HG03159 (cell line): ENCODE data around the gene WRAP53.
"Not testable (repeated sequence)": the region's sequence is repeated elsewhere in the genome, so short reads cannot be mapped to it uniquely, and the experiment has no call there.

Source experiments
- ATAC-seq: cut with Tn5 transposase; IDR thresholded peaks from one replicate; pipeline ENCODE4 v1.9.1; 2021; ENCODE audit warnings: mild to moderate bottlenecking, moderate library complexity; ENCODE audit not compliant: unreplicated experiment

WRAP53 gene

DNA sequence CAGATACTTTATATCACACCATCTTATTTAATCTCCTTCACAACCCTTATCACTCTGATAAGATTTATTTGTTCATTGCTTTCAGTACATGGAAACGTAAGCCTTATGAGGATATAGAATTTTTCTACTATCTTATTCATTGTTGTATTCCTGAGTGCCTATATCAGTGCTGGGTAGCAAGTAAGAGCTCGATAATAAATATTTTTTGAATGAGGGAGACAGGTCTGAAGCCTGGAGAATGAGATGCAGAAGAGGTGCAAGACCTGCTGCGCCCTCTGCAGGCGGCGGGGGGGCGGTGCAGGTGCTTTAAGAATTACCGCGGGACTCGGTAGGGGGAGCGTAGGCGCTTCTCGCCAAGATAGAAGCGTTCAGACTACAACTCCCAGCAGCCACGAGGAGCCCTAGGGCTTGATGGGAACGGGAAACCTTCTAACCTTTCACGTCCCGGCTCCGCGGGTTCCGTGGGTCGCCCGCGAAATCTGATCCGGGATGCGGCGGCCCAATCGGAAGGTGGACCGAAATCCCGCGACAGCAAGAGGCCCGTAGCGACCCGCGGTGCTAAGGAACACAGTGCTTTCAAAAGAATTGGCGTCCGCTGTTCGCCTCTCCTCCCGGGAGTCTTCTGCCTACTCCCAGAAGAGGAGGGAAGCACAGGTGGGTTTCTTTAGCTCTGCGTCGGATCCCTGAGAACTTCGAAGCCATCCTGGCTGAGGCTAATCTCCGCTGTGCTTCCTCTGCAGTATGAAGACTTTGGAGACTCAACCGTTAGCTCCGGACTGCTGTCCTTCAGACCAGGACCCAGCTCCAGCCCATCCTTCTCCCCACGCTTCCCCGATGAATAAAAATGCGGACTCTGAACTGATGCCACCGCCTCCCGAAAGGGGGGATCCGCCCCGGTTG, at the start of gene WRAP53:
TSS of gene WRAP53 (plus strand) at position 570 of the 900 bp plus-strand sequence. CDS start at position 742, 172 bp downstream.
- ATAC-seq: peak; percentile 68

- no peak for ATAC-seq
Observed at GRCh38 chr17:7640783-7641182, 47.5 kb upstream of the WRAP53 start.

DNA sequence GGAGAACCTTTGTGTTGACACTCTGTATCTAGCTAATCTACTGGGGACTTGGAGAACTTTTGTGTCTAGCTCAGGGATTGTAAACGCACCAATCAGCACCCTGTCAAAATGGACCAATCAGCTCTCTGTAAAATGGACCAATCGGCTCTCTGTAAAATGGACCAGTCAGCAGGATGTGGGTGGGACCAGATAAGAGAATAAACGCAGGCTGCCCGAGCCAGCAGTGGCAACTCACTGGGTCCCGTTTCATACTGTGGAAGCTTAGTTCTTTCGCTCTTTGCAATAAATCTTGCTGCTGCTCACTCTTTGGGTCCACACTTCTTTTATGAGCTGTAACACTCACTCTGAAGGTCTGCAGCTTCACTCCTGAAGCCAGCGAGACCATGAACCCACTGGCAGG, 46.6 kb upstream of the WRAP53 start:
- not testable (repeated sequence) for ATAC-seq

DNA sequence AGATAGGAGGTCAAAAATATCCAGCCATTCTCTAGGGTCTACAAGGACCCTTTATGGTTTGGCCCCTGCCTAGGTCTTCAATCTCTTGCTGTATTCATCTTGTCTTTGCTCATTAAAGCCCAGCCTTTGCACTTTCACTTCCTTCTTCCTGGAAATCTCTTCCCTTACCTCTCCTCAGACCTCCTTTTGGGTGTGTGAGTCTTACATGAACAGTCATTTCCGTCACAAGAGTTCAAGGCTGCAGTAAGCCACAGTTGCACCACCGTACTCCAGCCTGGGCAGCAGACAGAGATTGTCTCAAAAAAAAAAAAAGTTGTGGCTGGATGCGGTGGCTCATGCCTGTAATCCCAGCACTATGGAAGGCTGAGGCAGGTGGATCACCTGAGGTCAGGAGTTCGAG, 43.5 kb upstream of the WRAP53 start:
- no peak for ATAC-seq

DNA sequence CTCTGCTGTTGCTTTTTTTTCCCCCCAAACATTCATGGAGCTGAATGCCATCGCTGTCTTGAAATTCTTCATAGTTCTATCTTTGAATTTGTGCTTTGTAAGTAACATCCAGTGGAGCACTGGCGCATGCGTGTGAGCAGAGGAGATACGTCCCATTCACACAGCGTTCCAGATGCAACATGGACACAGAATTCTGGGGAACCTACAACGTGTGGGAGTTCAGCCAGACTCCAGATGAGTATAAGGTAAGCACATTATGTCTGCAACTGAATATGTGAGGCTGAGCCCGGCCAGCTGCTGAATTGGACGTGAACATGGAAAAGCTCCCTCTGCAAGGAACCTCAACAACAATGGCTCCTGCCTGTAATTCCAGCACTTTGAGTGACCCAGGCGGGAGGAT, 41.8 kb upstream of the WRAP53 start:
- no peak for ATAC-seq

DNA sequence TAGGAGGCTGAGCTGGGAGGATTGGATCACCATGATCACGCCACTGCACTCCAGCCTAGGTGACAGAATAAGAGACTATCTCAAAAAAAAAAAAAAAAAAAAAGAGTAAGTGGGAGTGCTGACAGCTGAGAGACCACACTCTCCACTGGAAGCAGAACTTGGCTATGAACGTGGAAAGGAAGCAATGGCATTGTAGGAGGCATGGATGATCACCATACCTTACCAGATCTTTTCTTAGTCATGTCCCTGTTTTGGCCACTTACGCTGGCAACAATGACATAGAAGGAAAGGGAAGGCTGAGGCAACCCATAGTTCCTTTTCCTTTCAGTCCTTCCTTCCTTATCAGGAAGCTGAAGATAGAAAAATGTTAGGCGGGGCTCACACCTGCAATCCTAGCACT, 41.3 kb upstream of the WRAP53 start:
- ATAC-seq: no peak

GRCh38 chr17:7650509-7651096, 37.7 kb upstream of the WRAP53 start, which contains the start of gene ATP1B2:
Gene ATP1B2, plus strand, starts transcription at chr17:7650926. Its CDS starts 593 bp downstream, at chr17:7651519.
- no peak for ATAC-seq

DNA sequence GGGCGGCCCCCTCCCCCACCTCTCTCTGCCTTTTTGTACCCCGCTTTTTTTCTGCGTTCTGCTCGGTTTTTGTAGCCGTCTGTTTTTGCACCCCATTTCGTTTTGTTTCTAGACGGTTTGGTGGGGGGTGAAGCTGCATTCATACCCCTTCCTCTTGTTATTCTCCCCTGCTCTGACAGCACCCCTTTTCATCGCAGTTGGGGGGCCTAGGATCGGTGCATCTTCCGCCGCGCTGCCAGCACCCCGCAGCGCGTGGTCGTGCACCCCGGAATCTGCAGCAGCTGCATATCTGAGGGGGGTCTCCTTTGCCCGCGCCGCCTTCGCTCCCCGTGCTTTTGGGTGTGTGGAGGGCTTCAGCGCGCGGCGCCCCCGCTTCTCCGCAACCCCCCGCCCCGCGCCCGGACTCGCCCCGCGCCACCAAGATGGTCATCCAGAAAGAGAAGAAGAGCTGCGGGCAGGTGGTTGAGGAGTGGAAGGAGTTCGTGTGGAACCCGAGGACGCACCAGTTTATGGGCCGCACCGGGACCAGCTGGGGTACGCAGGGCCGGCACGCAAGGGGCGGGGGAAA, 37.1 kb upstream of the WRAP53 start:
- ATAC-seq: no peak

DNA sequence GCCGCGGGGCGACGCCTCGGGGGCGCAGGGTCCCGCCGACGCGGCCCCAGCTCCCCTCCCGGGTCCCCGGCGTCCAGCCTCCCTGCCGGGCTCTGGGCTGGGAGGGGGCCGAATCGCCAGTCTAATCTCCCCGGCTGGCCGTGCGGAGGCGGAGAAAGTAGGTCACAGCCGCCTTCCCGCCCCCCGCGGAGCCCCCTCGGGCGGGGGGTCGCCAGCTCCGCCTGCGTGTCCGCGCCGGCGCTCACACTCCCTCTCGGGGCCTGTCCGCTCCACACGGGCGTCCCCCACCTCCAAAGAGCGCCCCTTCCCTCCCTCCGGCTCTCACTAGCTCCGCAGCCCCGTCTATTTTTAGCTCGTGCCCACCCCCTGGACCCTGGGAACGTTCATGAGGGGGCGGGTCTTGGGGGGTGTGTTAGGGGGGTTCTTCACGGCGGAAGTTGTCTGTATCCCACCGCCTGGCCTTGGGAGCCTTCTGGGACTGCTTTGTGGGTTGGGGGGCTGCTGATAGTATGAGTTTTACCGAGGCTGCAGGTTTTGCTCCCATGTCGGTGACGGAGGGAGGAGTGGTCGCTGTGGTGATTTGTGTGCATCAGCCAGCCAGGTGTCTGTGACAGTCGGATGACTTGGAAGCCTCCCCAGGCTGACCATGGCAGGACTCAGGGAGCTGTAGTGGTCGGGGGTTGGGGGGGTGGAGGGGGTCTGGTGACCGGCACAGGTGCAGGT, 36.5 kb upstream of the WRAP53 start:
- no peak for ATAC-seq

DNA sequence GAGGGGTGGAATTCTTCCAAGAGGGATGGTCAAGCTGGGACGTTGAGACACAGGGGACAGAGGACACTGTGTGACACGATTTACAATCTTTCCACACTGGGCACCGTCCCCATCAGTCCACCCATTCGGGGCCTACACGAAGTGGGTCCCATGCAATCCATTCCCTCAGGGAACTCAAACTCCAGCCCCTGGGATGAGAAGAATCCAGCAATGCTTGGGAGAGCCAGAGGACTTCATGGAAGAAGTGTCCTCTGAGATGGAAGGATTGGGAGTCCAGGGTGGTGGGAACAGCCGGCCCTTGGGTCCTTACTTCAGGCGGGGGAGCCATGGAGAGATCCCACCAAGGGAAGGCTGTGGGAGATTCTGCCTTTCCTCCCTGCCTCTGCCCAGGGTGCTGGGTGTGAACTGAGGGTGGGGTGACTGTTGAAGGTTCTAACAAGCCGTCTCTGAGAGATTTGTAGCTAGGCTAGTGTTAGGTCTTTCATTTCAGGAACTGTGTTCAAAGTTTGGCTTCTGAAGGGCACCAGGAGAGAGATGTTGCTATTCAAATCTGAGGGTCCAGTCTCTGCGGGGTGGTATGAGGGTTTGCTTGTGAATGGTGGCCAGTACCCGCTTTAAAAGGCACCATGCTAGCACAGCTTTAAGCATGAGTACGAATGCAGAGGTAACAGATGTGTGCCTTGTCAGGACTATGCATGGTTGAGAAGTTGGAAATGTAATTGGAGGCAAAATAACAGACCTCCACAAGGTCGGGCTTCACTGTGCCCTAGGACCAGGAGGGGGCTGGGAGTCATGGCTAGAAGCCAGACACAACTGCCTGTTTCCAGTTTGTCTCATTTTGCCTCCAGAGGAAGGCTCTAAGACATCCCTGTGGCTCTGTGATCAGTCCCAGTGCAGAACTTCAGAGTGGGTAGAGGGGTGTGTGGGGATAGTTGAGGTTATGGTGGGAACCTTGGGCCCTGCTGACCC, 35.6 kb upstream of the WRAP53 start:
- ATAC-seq: no peak

- no peak for ATAC-seq
Observed at GRCh38 chr17:7654832-7655540, 33.3 kb upstream of the WRAP53 start.

DNA sequence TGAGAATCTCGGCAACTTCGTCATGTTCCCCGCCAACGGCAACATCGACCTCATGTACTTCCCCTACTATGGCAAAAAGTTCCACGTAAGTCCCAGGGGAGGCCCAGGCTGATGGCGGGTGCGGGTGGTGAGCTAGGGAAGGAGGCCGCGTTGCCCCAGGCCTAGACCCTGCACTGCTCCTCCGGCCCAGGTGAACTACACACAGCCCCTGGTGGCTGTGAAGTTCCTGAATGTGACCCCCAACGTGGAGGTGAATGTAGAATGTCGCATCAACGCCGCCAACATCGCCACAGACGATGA, 32.8 kb upstream of the WRAP53 start:
- no peak for ATAC-seq

DNA sequence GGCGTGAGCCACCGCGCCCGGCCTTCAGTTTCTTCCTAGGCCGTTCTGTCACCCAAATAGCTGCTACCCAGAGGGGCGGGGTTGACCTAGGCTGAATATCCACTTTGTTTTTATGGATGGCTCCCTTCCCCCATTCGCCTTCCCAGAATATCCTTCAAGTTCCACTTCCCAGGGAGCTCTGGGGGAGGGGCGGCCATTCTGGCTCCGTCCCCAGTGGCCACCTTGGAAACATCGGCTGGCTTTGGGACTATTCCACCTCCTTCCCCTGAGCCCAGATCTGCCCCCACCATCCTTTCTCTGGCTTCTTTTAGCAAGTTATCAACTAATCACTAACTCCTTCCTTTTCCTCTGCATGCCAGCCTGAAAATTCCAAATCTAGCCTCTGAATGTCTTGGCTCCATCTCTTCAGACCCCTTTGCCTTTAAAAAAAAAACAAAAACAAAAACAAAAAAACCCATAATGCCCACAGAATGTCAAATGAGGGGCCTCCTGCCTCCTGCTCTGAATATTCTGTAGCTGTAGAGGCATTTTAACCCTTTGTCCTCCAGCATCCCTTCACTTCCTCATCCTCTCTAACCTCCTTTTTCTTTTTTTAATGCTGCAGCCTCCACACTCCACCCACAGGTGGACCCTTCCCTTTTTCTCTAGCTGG, 31.2 kb upstream of the WRAP53 start:
- no peak for ATAC-seq

DNA sequence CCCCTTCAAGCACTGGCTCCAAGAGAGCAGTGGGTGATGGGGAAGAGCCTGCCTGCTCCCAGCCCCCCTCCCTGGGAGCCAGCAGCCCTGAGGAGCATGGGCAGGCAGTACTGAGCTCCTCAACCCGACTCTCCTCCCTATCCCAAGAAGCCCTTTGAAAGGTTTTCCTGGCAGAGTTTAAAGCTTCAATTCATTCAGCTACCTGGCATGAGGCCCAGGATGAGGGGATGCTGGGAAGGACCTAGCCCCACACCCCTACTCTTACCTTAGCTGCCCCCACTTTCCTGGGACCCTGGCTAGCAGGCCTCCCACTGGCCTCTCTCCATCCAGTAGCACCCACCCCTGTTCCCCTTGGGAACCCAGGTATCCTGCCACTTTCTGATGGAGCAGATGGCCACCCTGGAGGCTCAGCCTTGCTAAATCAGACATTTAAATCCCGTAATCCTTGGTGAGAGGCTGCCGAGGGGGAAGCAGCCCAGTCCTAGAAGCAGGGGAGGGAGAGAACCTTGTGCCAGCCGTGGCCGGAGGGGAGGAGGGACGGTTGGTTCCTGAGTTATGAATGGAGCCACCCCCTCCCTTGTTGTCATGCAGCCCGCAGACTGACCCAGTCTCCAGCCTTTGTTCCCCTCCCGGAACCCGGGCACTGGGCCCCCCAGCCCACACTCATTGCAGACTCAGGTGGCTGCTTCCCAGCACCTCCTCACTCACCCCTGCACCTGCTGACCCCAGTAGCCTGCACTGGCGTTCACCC, 20.4 kb upstream of the WRAP53 start:
- no peak for ATAC-seq

GRCh38 chr17:7668482-7668881, 19.8 kb upstream of the WRAP53 start:
- no peak for ATAC-seq

DNA sequence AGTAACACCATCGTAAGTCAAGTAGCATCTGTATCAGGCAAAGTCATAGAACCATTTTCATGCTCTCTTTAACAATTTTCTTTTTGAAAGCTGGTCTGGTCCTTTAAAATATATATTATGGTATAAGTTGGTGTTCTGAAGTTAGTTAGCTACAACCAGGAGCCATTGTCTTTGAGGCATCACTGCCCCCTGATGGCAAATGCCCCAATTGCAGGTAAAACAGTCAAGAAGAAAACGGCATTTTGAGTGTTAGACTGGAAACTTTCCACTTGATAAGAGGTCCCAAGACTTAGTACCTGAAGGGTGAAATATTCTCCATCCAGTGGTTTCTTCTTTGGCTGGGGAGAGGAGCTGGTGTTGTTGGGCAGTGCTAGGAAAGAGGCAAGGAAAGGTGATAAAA, 15.0 kb upstream of the WRAP53 start:
- ATAC-seq: no peak

DNA sequence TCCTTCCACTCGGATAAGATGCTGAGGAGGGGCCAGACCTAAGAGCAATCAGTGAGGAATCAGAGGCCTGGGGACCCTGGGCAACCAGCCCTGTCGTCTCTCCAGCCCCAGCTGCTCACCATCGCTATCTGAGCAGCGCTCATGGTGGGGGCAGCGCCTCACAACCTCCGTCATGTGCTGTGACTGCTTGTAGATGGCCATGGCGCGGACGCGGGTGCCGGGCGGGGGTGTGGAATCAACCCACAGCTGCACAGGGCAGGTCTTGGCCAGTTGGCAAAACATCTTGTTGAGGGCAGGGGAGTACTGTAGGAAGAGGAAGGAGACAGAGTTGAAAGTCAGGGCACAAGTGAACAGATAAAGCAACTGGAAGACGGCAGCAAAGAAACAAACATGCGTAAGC, 13.3 kb upstream of the WRAP53 start:
- no peak for ATAC-seq

GRCh38 chr17:7676533-7676932, 11.7 kb upstream of the WRAP53 start:
- no peak for ATAC-seq
